GM19238 (cell line): ENCODE measurements around the gene SLC45A1.
A peak's percentile ranks its signal among the peaks of the same experiment; 100 is the strongest.
"Not testable (repeated sequence)": the region's sequence is repeated elsewhere in the genome, so short reads cannot be mapped to it uniquely, and the experiment has no call there.

ENCODE experiments used
- DNase-seq: peaks from one replicate; pipeline ENCODE4 v3.0.0; 2011; ENCODE audit warnings: low spot score; ENCODE audit not compliant: insufficient read length

Gene SLC45A1

DNA sequence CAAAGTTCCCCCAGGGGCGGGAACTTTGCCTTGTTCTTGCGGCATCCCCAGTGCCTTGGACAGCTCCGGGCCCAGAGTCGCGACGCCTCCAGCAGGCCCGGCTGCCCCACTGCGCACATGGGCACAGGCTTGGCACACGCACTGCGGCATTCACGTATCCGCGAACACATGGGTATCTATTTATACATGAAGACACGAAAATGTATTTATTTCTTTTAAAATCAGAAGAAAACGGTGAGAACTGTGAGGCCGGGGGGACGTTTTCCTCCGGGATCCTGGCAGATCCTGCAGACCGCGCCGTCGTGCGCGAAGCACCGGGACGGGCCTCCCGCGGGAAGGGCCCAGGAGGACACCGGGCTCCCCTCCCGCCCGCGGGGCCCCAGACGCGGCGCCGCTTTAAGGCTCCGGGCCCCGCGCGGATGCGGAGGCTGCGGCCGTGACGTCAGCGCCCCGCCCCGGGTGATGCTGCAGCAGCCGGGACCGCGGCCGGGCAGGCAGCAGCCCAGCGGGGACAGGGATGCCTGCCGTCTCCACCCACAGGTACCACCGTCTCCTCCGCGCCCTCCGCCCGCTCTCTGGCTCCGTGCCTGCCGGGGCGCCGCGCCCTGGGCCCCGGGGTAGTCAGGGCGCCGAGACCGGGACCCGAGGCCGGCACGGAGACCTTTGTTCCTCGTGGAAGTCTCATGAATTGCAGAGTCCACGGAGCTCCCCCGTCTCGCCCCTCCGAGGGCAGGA, at the start of gene SLC45A1:
TSS of gene SLC45A1 (plus strand) at position 468 of the 735 bp plus-strand sequence. CDS start 6,216 bp downstream, outside the sequence.
- DNase-seq = peak; percentile 74

DNA sequence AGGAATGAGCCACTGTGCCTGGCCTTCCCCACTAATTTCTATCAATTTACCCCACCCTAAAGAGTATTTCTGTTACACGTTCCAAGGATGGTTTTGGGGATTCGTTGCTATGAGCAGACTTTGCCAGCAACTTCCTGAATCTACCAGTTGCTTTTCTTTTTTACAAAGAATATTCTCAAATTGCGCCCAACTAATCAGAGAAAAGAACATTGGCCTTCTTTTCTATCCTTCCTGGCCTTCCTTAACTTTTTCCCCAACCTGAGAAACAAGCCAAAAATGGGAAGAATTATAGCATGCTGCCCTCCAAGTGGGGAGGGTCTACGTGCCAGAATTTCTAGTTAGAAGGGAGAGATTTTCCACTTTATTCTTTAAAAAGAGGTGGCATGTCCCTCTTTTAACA, 44.9 kb upstream of the SLC45A1 start:
- DNase-seq = no peak

DNA sequence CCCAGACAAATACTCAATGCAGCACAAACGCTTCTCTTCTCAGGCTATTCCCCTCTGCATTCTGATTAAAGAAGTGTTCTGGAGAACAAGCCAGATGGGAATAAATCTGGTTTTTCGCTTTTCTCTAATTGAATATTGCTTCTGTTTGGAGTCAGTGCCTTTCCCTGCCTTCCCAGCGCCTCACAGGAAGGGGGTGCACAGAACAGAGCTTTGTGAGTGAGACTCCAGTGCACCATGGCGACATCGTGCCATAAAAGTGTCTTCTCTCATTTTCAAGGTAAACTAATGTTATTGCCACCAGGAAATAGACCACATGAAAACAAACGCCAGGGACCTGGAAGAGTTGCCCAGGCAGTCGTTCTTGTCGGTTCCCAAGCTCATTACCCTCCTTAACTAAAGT, 43.6 kb upstream of the SLC45A1 start:
- no peak for DNase-seq

GRCh38 chr1:8276173-8276914, 41.6 kb upstream of the SLC45A1 start:
- DNase-seq = no peak

DNA sequence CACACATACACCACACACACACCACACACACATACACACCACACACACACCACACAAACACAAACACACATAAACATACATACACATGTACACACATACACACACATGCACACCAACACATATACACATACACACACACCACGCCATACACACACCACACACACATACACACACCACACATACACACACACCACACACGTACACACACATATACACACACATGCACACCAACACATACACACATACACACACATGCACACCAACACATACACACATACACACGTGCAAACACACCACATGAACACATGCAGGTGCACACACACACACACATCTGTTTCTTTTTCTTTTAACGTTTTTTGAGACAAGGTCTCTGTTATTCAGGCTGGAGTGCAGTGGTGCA, 41.0 kb upstream of the SLC45A1 start:
- DNase-seq = no peak

GRCh38 chr1:8278677-8279076, 39.2 kb upstream of the SLC45A1 start:
- DNase-seq = not testable (repeated sequence)

GRCh38 chr1:8281843-8282509, 35.9 kb upstream of the SLC45A1 start:
- no peak for DNase-seq

GRCh38 chr1:8283058-8283884, 34.6 kb upstream of the SLC45A1 start:
- DNase-seq = peak; percentile 71

DNA sequence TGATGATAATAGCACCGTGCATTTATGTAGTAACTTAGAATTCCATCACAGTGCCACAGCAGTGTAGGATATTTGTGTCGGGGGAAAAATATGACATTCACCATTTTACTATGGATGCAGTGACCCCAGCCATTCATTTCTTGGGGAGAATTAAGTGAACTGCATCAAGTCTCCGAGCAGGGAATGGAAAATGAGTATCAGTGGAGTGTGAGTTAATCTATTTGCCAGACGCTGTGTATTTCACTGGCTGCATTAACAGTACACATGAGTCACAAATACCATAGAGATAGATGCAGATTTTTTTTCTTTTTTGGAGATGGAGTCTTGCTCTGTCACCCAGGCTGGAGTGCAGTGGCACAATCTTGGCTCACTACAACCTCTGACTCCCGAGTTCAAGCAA, 33.8 kb upstream of the SLC45A1 start:
- no peak for DNase-seq

GRCh38 chr1:8285103-8285502, 32.8 kb upstream of the SLC45A1 start:
- no peak for DNase-seq

DNA sequence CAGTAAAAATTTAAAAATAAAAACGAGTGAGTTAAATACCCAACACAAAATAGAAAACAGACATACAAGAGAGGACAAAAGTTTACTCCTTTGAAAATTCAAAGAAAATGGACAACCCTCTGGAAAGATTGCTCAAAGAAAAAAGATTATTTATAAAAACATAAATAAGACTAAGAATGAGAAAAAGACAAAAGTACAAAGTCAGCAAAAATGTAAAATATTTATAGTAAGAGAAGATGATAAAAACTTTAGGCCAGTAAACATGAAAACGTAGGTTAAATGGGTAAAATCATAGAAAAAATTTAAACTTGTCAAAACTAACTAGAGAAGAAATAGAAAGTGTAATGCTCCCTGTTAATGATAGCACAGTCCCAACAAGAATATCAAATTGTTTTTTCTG, 31.9 kb upstream of the SLC45A1 start:
- DNase-seq = no peak

- DNase-seq = no peak
Measured at GRCh38 chr1:8293118-8293517, 24.8 kb upstream of the SLC45A1 start.

GRCh38 chr1:8293641-8294169, 24.2 kb upstream of the SLC45A1 start:
- DNase-seq = no peak

- DNase-seq = no peak
Measured at GRCh38 chr1:8294170-8294697, 23.7 kb upstream of the SLC45A1 start.

GRCh38 chr1:8297245-8297644, 20.7 kb upstream of the SLC45A1 start:
- no peak for DNase-seq

- DNase-seq = no peak
Measured at GRCh38 chr1:8299963-8300362, 18.0 kb upstream of the SLC45A1 start.

DNA sequence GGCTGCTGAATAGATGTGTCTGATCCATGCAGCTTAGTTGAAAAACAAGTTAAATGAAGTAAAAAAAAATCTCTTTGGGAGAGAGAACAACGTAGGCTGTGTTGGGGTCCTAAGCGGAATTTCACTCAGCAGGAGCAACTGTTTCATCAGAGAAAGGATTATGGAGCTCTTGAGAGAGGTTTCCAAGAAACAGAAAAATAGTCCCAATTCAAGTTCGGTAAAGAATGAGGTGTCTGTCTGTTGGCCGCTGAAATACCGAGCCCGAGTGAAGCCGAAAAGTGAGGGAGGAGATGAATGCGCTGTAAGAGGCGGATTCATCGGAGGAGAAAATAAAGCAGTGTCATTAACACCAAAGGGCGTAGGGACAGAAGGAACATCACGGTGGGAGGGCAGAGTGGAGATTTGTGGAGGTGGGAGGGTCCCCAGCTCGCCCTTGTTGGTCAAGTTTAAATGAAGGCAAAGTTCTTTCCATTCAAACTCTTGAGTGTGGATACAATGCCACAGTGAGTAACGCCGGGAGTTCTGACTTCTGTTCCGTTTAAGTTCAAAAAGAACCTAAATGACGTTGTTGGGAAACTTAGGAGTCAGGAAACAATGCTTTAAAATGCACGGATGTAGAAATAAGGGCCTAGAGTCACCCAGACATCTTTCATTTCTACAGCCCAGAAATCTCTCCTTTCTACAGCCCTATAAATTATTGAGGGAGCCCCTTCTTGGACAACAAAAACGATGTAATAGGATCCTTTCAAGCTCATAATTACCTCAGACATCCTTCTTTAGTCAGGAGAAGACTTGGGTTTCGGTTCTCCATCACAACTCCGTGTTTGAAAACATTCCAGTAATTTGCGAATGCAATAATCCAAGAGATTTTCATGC, 15.6 kb upstream of the SLC45A1 start:
- no peak for DNase-seq

GRCh38 chr1:8303141-8303540, 14.8 kb upstream of the SLC45A1 start:
- no peak for DNase-seq

DNA sequence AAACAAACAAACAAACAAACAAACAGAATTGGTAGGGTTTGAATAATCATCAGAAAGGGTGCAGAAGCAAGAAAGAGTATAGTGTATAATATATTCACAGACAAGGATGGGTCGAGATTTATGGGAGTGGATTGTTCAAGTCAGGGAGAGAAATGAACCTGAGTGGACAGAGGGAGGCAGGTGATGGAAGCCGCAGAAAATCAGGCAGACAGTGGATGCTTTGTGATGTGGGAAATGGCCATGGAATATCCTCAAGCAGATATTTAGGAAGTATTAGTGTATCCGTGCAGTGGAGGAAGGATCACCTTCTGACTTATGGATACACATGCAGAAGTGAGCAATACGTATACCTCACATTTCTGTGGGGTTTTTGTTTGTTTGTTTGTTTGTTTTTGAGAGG, 14.0 kb upstream of the SLC45A1 start:
- DNase-seq = no peak

- no peak for DNase-seq
Measured at GRCh38 chr1:8307628-8308027, 10.3 kb upstream of the SLC45A1 start.
